Stimulated activated CD8-positive, alpha-beta memory T cell treated with anti-CD3 and anti-CD28 coated beads, Interleukin-15, amount 100 ng/mL, for 24 hours (primary cell): ENCODE data around the gene PMM2.
"Not testable (repeated sequence)": the region's sequence is repeated elsewhere in the genome, so short reads cannot be mapped to it uniquely, and the experiment has no call there.

Experiments
- DNase-seq: peaks from one replicate; pipeline ENCODE4 v3.0.0-alpha.2; 2020; ENCODE audit warnings: low read depth

PMM2 gene

GRCh38 chr16:8867216-8867931 lies 69.7 kb downstream of the PMM2 start:
- no peak for DNase-seq

GRCh38 chr16:8867932-8868415 lies 70.3 kb downstream of the PMM2 start:
- DNase-seq, result peak; percentile 36

DNA sequence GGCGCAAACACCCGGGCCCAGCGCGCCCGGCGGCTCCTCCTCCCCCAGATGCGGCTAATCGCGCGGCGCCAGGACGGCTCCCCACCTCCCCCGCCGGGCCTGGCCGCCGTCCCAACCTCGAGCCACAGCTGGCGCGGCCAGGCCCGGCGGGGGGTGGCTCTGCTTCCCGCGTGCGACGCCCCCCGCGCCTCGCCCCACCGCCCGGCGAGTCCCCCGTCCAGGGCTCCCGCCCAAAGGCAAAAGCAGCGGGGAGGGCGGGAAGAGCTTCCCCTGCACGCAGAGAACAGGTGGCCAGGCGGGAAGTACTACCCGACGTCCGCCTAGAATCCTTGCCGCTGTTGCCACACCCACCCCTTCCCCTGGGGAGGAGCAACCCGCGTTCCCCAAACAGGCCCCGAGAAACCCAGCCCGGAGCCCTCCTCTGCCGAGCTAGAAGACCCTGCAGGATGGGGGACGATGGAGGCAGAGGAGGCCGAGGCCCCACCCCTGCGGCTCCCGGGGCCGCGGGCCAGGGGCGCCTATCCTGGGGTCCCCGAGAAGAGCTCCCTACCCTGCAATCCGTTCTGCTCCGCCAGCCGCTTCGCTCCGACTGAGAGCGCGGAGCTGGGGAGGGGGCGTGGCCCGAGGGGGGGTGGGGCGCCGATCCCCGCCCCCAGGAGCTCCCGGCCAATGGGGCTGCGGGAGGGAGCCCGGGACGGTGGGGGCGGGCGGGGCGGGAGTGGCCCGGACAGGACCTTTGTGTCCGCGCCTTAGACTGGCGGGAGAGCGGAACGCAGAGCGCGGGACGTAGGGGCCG lies 71.0 kb downstream of the PMM2 start, which contains the start of gene CARHSP1:
Gene CARHSP1 (minus strand): TSS at position 591 of the 796 bp plus-strand sequence. CDS start 9,678 bp downstream, outside the sequence.
- peak; percentile 51 for DNase-seq

DNA sequence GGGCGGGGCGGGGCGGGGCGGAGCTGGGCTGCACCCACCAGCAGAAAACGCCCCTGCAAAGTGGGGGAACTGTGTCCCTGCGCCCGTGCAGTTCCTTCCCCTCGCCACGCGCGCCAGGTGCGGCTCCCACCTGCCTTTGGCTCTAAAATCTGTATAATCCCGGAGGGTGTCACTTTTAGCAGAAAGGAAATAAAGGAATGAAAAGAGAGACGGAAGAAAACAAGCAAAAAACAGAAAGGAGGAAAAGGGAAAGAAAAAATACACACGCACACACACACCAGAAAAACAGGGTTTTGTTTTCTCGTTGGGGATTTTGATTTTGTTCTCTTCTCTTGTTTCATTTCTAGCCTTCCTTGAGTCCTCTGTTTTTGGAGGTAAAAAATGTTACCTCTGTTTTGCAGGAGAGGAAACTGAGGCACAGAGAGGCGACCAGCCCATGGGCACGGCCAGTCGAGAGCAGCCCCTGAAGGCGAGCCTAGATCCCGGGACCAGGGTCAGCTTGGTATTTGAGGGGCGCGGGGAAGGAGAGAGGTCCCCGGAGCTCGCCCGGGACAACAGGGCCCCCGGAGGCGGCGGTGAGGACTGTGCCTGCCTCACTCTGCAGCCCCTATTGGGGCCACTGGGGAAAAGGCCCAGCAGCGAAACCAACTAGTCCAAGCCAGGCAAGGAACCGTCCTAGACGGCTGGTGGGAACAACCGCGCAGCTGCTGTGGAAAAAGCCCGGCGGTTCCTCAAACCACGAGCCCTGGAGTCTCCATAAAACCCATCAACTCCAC lies 71.8 kb downstream of the PMM2 start:
- DNase-seq, result no peak

- not testable (repeated sequence) for DNase-seq
Measured at GRCh38 chr16:8869988-8870241, 72.3 kb downstream of the PMM2 start.

DNA sequence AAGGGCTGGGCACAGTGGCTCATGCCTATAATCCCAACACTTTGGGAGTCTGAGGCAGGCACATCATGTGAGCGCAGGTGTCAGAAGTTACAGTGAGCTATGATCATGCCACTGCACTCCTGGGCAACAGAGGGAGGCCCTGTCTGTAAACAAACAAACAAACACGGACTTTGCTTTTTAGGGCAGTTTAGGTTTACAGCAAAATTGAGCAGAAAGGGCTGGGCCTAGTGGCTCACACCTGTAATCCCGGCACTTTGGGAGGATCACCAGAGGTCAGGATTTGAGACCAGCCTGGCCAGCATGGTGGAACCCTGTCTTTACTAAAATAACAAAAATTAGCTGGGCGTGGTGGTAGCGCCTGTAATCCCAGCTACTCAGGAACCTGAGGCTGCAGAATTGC lies 74.4 kb downstream of the PMM2 start:
- no peak for DNase-seq

GRCh38 chr16:8872967-8873865 lies 75.6 kb downstream of the PMM2 start:
- DNase-seq, result no peak

DNA sequence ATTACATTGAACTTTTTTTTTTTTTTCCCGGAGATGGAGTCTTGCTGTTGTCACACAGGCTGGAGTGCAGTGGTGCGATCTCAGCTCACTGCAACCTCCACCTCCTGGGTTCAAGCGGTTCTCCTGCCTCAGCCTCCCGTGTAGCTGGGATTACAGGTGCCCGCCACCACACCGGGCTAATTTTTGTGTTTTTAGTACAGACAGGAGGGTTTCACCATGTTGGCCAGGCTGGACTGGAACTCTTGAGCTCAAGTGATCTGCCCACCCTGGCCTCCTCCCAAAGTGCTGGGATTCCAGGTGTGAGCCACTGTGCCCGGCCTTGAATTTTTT lies 76.2 kb downstream of the PMM2 start:
- DNase-seq, result not testable (repeated sequence)

DNA sequence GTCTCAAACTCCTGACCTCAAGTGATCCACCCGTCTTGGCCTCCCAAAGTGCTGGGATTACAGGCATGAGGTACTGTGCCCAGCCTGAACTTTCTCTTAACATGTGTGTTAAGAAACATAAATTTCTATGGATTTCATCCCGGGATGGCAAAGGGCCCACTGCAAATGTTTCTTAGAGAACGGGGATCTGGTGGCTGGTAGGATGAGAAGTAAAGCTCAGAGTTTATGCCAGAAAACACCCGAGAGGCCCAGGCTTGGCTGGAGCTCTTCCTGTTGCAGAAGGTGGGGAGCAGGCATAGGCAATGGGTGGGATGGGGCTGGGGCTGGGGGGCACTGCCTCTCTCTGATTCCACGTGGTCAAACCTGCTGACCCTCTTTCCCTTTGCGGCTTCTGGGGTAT lies 76.7 kb downstream of the PMM2 start:
- no peak for DNase-seq

DNA sequence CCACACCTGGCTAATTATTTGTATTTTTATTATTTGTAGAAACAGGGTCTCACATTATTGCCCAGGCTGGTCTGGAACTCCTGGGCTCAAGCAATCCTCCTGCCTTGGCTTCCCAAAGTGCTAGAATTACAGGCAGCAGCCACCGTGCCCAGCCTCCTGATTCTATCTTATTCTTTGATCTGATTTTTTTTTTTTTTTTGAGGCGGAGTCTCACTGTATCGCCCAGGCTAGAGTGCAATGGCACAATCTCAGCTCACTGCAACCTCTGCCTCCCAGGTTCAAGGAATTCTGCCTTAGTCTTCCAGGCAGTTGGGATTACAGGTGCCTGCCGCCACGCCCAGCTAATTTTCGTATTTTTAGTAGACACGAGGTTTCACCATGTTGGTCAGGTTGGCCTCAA lies 77.7 kb downstream of the PMM2 start:
- not testable (repeated sequence) for DNase-seq

- no peak for DNase-seq
Measured at GRCh38 chr16:8877894-8878522, 80.4 kb downstream of the PMM2 start.

DNA sequence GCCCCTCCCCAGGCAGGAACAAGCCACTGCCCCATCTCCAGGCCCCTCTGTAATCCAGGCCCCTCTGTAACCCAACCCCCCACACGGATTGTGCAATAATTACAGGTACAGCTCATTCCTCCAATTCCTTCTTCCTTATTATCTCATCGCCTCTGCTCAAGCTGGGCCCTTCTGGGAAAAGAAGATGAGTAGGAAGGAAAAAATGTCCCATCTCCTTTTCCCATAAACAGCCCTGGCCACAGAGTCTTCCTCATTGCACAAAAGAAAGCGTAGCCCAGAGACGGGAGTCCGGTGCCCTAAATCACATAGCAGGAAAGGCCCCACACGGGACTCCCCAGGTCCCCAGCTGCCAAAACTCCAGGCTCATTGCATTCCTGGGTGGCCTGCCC lies 80.9 kb downstream of the PMM2 start:
- DNase-seq, result no peak

DNA sequence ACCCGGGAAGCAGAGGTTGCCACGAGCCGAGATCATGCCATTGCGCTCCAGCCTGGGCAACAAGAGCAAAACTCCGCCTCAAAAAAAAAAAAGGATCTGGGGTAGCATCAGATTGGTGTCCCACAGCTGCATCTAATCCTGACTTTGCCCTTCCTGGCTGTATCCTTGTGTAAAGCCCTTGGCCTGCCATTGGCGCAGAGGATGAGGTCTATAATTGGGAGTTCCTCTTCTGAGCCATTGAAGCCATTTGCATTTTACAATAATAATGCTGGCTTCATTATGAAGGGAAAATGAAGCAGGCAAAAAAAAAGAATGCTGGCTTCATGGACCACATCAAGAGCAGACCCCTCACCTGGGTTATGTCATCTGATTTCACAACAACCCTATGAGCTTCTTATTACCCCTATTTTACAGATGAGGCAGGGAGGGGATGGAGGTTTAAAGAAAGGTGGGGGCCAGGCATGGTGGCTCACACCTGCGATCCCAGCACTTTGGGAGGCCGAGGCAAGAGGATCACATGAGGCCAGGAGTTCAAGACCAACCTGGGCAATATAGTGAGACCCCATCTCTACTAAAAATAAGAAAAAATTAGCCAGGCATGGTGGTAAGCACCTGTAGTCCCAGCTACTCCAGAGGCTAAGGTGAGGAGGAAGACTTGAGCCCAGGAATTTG lies 83.3 kb downstream of the PMM2 start:
- DNase-seq, result no peak

DNA sequence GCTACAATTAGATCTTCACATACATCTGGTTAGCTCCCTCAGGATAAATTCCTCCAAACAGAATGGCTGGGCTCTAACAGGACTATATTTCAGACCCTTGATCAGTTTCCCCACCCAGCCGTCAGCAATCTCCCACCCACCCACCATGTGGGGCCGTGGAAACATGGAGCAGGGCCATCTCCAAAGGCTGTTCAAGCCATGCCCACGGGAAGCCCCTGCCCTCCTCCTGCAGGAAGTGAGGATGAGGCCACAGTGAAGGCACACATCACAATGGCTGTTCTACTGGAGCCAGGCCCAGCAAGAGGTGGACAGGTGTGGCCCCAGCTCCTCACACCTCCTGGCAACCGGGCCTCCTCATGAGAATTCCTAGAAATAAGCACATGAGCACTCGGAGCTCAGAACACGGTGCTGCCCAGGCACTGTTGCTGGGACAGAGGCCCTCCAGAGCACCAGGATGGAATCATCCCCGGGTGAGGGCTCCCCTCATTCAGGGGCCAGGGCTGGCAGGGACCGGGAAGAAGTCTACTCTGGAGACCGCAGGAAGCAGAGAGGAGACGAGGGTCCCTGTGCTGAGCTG lies 84.5 kb downstream of the PMM2 start, which contains the start of gene LITAFD:
Gene LITAFD (plus strand): TSS at position 311 of the 577 bp plus-strand sequence. CDS start 2,005 bp downstream, outside the sequence.
- no peak for DNase-seq

DNA sequence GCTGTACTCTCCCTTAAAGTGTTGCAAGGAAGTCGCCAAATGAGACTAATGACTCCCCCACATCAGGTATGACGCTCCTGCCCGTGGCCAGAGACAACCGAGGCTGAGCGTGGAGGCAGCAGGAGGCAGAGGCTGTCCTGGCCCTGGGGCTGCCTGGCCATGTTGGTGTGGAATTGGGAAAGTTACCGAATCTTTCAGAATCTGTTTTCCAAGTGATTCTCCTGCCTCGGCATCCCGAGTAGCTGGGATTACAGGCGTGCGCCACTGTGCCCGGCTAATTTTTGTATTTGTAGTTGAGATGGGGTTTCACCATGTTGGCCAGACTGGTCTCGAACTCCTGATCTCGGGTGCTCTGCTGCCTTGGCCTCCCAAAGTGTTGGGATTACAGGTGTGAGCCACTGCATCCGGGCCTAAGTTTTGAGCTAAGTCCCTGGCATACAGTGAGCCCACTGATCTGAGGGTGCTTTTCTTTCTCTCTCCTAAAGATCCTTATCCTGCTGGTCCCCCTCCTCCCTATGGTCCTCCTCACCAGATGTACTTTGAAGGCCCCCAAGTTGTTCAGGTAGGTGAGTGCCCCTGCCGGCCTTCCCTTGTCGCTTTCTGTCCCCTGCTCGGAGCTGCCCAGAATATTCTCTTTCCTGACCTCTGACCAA lies 85.2 kb downstream of the PMM2 start:
- no peak for DNase-seq

DNA sequence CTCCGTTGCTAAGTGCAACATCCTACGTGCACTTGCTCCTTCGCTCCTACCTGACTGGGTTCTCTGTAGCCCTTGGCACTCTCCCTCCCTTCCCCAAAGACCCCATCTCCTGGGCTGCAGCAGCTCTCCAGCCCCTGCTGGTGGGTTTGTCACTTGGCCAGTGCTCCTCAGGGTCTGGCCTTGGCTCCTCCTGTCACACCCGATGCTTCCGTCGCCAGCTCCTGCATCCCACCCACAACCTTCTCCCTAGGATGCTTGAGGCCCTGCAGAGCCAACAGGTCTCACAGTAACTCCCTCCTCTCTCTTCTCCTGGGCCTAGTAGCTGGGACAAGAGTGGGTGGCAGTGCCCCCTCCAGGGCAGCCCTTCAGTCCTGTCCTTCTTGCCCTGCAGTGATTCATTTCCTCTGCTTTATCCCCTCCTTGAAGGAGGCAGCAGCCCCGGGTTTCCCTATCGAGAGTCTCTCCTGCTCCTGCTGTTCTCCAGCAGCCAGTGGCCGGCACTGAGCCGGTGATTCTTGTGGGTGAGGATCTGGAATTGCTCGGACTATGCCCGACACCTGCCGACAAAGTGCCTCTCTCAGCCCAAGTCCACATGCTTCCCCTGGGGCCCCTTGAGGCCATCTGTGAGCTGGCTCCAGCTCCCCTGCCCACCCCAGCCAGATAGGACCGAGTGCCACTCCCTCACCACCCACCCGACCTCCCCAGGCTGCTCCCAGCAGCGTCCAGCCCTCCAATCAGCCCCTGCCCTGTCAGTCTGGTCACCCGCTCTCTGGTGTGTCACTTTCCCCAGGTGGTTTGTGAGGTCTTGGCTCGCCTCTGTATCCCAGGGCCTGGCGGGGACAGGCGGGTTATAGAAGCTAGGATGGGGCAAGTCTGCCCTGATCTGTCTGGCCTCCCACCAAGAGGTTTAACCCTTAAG lies 88.3 kb downstream of the PMM2 start:
- no peak for DNase-seq

GRCh38 chr16:8886593-8887430 lies 89.2 kb downstream of the PMM2 start:
- no peak for DNase-seq

DNA sequence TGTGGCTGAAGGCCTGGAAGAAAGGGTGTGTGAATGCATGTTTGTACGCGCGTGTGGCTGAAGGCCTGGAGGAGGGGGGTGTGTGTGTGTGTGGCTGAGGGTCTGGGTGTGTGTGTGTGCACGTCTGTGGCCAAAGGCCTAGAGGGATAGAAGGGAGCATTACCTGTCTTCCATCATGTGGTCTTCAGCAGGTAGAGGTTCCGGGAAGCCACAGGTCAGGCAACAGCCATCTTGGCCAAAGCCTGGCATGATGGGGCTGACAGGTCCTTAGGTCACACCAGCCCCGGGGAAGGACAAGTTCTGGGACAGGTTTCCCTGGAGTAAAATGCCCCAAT lies 89.8 kb downstream of the PMM2 start:
- DNase-seq, result no peak
